H9 (cell line): ENCODE results near the gene RAB11FIP4. TPM values are rescaled to one million over a fixed set of nuclear protein-coding genes. Genes with fewer than 3 reads are reported as not detected.

Experiments used
- DNase-seq: peaks from one replicate; pipeline ENCODE4 v3.0.0-alpha.2; 2017
- H2AFZ ChIP-seq: one replicate; pipeline ENCODE4 v1.6.1; 2013; ENCODE audit warnings: mild to moderate bottlenecking, low read length, control low read depth, moderate library complexity
- H2AK5ac ChIP-seq: 2 replicates; pipeline ENCODE4 v1.6.1; 2013; ENCODE audit warnings: low read length, control low read depth, mixed read lengths; ENCODE audit not compliant: insufficient read length
- H2BK120ac ChIP-seq: one replicate; pipeline ENCODE4 v1.6.1; 2013; ENCODE audit warnings: low read depth, mild to moderate bottlenecking, low read length, control low read depth, inconsistent platforms; ENCODE audit not compliant: poor library complexity, severe bottlenecking
- H2BK12ac ChIP-seq: 2 replicates; pipeline ENCODE4 v1.6.1; 2013; ENCODE audit warnings: low read length, control low read depth, mixed read lengths, low read depth; ENCODE audit not compliant: insufficient read length
- H2BK15ac ChIP-seq: 2 replicates; pipeline ENCODE4 v1.6.1; 2013; ENCODE audit warnings: low read depth, low read length, control low read depth
- H2BK20ac ChIP-seq: one replicate; pipeline ENCODE4 v1.6.1; 2013; ENCODE audit warnings: low read depth, mild to moderate bottlenecking, low read length, control low read depth, inconsistent platforms; ENCODE audit not compliant: poor library complexity, severe bottlenecking
- H2BK5ac ChIP-seq: 2 replicates; pipeline ENCODE4 v1.6.1; 2013; ENCODE audit warnings: low read length, control low read depth, mixed read lengths; ENCODE audit not compliant: insufficient read length
- H3K14ac ChIP-seq: 2 replicates; pipeline ENCODE4 v1.6.1; 2013; ENCODE audit warnings: low read length, control low read depth; ENCODE audit not compliant: insufficient read depth
- H3K18ac ChIP-seq: 2 replicates; pipeline ENCODE4 v1.6.1; 2013; ENCODE audit warnings: low read depth, mild to moderate bottlenecking, mixed read lengths, low read length, control low read depth; ENCODE audit not compliant: insufficient read length
- H3K23ac ChIP-seq: 2 replicates; pipeline ENCODE4 v1.6.1; 2013; ENCODE audit warnings: low read length, control low read depth, mixed read lengths, low read depth; ENCODE audit not compliant: insufficient read length
- H3K23me2 ChIP-seq: 2 replicates; pipeline ENCODE4 v1.6.1; 2013; ENCODE audit warnings: low read depth, mild to moderate bottlenecking, mixed read lengths, low read length, control low read depth; ENCODE audit not compliant: insufficient read length, poor library complexity, severe bottlenecking
- H3K27ac ChIP-seq: 2 replicates; pipeline ENCODE4 v1.5.1; 2013; ENCODE audit warnings: low read length, control low read depth, mixed read lengths, low read depth; ENCODE audit not compliant: insufficient read length
- H3K27me3 ChIP-seq: 2 replicates; pipeline ENCODE4 v1.6.1; 2013; ENCODE audit warnings: low read length, control low read depth, inconsistent platforms; ENCODE audit not compliant: insufficient read depth
- H3K4ac ChIP-seq: 2 replicates; pipeline ENCODE4 v1.6.1; 2013; ENCODE audit warnings: low read depth, mild to moderate bottlenecking, control low read depth, inconsistent platforms, low read length, moderate library complexity
- H3K4me1 ChIP-seq: 2 replicates; pipeline ENCODE4 v1.6.1; 2013; ENCODE audit warnings: low read length, control low read depth, inconsistent platforms; ENCODE audit not compliant: insufficient read depth
- H3K4me2 ChIP-seq: 2 replicates; pipeline ENCODE4 v1.6.1; 2013; ENCODE audit warnings: low read length, control low read depth, mixed read lengths; ENCODE audit not compliant: insufficient read length, insufficient read depth
- H3K56ac ChIP-seq: 2 replicates; pipeline ENCODE4 v1.6.1; 2013; ENCODE audit warnings: low read depth, mild to moderate bottlenecking, mixed read lengths, low read length, control low read depth; ENCODE audit not compliant: insufficient read length
- H3K79me1 ChIP-seq: 2 replicates; pipeline ENCODE4 v1.6.1; 2013; ENCODE audit warnings: low read depth, mild to moderate bottlenecking, moderate library complexity, low read length, control low read depth, inconsistent platforms; ENCODE audit not compliant: insufficient read depth, poor library complexity, severe bottlenecking
- H3K79me2 ChIP-seq: 2 replicates; pipeline ENCODE4 v1.6.1; 2013; ENCODE audit warnings: low read length, control low read depth, inconsistent platforms; ENCODE audit not compliant: insufficient read depth
- H3K9ac ChIP-seq: 2 replicates; pipeline ENCODE4 v1.6.1; 2013; ENCODE audit warnings: low read length, control low read depth, mixed read lengths; ENCODE audit not compliant: insufficient read length; ENCODE audit errors: extremely low read depth
- H3K9me3 ChIP-seq: one replicate; pipeline ENCODE4 v1.6.1; 2013; ENCODE audit warnings: low read depth, low read length, inconsistent platforms; ENCODE audit not compliant: control insufficient read depth
- H3T11ph ChIP-seq: one replicate; pipeline ENCODE4 v1.6.1; 2013; ENCODE audit warnings: mild to moderate bottlenecking, low read length, control low read depth, inconsistent platforms
- H4K20me1 ChIP-seq: one replicate; pipeline ENCODE4 v1.6.1; 2013; ENCODE audit not compliant: control insufficient read depth, insufficient read length, insufficient read depth
- H4K5ac ChIP-seq: 2 replicates; pipeline ENCODE4 v1.6.1; 2013; ENCODE audit warnings: low read depth, mild to moderate bottlenecking, mixed read lengths, low read length, control low read depth; ENCODE audit not compliant: insufficient read length
- H4K8ac ChIP-seq: replicated peaks from 2 replicates; pipeline ENCODE4 v1.6.1; 2013; ENCODE audit warnings: low read length, control low read depth, mixed read lengths, low read depth; ENCODE audit not compliant: insufficient read length
- H4K91ac ChIP-seq: 2 replicates; pipeline ENCODE4 v1.6.1; 2013; ENCODE audit warnings: low read depth, mild to moderate bottlenecking, moderate library complexity, mixed read lengths, low read length, control low read depth; ENCODE audit not compliant: insufficient read length
- H3K27ac Mint-ChIP-seq, 3 experiments: 2 replicates in 2 of 3; 3 replicates in 1 of 3; pipeline ENCODE4 v1.8.0; 2020 to 2021; ENCODE audit warnings: mixed read lengths in 3 of 3, mild to moderate bottlenecking in 1 of 3, moderate library complexity in 1 of 3
- H3K27me3 Mint-ChIP-seq: 2 replicates; pipeline ENCODE4 v1.8.0; 2021; ENCODE audit warnings: low read depth, mild to moderate bottlenecking, moderate library complexity, mixed read lengths
- H3K36me3 Mint-ChIP-seq, 3 experiments: 2 replicates in 2 of 3; 3 replicates in 1 of 3; pipeline ENCODE4 v1.8.0; 2020 to 2021; ENCODE audit warnings: low read depth in 3 of 3, mixed read lengths in 3 of 3; ENCODE audit not compliant: insufficient read depth in 1 of 3
- H3K4me1 Mint-ChIP-seq, 2 experiments: 2 replicates each; pipeline ENCODE4 v1.8.0; 2020; ENCODE audit warnings: mixed read lengths in 2 of 2
- H3K4me3 Mint-ChIP-seq, 2 experiments: 2 replicates in 1 of 2; 3 replicates in 1 of 2; pipeline ENCODE4 v1.8.0; 2020 to 2021; ENCODE audit warnings: mild to moderate bottlenecking in 2 of 2, mixed read lengths in 2 of 2, moderate library complexity in 1 of 2
- H3K9me3 Mint-ChIP-seq, 2 experiments: 2 replicates in 1 of 2; 3 replicates in 1 of 2; pipeline ENCODE4 v1.8.0; 2020; ENCODE audit warnings: mild to moderate bottlenecking in 2 of 2, mixed read lengths in 2 of 2, moderate library complexity in 1 of 2
- CTCF ChIP-seq: fragments of 200-600 bp; sonication (generic); conservative IDR thresholded peaks from 3 replicates; pipeline ENCODE4 v1.8.0; 2021; ENCODE audit warnings: antibody characterized with exemption, mild to moderate bottlenecking
- WGBS: extraction: QIAGEN DNeasy Blood & Tissue Kit; methylation state at CpG from one replicate; pipeline ENCODE4 v1.1.7; 2013; ENCODE audit warnings: missing lambda C conversion rate, low lambda C conversion rate, mixed read lengths; ENCODE audit not compliant: insufficient read length; ENCODE audit errors: extremely low coverage; 5-methylcytosine and 5-hydroxymethylcytosine counted together
- total RNA-seq: library from RNA; stranded (reverse); gene quantifications from 2 replicates; pipeline ENCODE4 v1.2.1, GENCODE V29; 2021

The RAB11FIP4 gene
- total RNA-seq, 1 experiment from 2014 or later, result 25.7 TPM

GRCh38 chr17:31565652-31566051 lies 174.2 kb downstream of the RAB11FIP4 start:
- Histone ChIP-seq H2BK15ac (no peak overlapping the region), H3K23ac (no peak overlapping the region), H3K56ac (no peak overlapping the region), H2BK120ac (no peak overlapping the region), H3K23me2 (no peaks in the 10 kb centered on the region), H3T11ph (no peak overlapping the region), H3K4me1 (peaks cover 9% of the 10 kb centered on the region; the same call in 1 of the 2 replicates), H4K5ac (no peak overlapping the region), H2BK20ac (no peak overlapping the region), H3K4me2 (no peak overlapping the region), H3K27me3 (no peaks in the 10 kb centered on the region), H3K18ac (no peak overlapping the region), H3K79me1 (no peaks in the 10 kb centered on the region), H3K4ac (no peak overlapping the region), H2AFZ (no peak overlapping the region), H3K79me2 (no peaks in the 10 kb centered on the region; the same call in 1 of the 2 replicates), H3K9ac (no peak overlapping the region), H2BK12ac (no peak overlapping the region), H3K27ac (no peak overlapping the region), H3K14ac (no peak overlapping the region), H2AK5ac (no peak overlapping the region), H4K91ac (no peak overlapping the region), H3K9me3 (no peaks in the 10 kb centered on the region), H2BK5ac (no peak overlapping the region), H4K8ac (no peak overlapping the region), H4K20me1 (no peaks in the 10 kb centered on the region)
- TF ChIP-seq CTCF, result no peak
- Mint-ChIP-seq H3K27ac (no peak overlapping the region; a peak in 1 of 7 replicates), H3K4me3 (no peak overlapping the region), H3K36me3 (no peaks in the 10 kb centered on the region; a peak in 1 of 7 replicates), H3K4me1 (peaks cover 31 to 38% of the 10 kb centered on the region in 2 experiments), H3K27me3 (peaks cover 19% of the 10 kb centered on the region), H3K9me3 (no peaks in the 10 kb centered on the region)
- no CpG with 5 or more reads among the region's 9 CpGs for WGBS
- no peak for DNase-seq
